Neural progenitor cell (in vitro differentiated cells): ENCODE results near the gene RCOR1. TPM values are rescaled to one million over a fixed set of nuclear protein-coding genes. Genes with fewer than 3 reads are reported as not detected.

Experiments
- DNase-seq: peaks from one replicate; pipeline ENCODE4 v3.0.0-alpha.2; 2016; ENCODE audit warnings: low spot score
- H2AFZ ChIP-seq: fragments of 200-600 bp; sonication (generic); replicated peaks from 2 replicates; pipeline ENCODE4 v1.6.1; 2016; ENCODE audit warnings: antibody characterized with exemption
- H3F3A ChIP-seq: fragments of 200-600 bp; sonication (generic); 2 replicates; pipeline ENCODE4 v1.6.1; 2016; ENCODE audit warnings: antibody characterized with exemption, low read depth
- H3K27ac ChIP-seq: fragments of 200-600 bp; sonication (generic); 2 replicates; pipeline ENCODE4 v1.5.1; 2016; ENCODE audit warnings: mild to moderate bottlenecking
- H3K27me3 ChIP-seq: fragments of 200-600 bp; sonication (generic); 2 replicates; pipeline ENCODE4 v1.6.1; 2016; ENCODE audit warnings: mild to moderate bottlenecking, moderate library complexity
- H3K36me3 ChIP-seq: fragments of 200-600 bp; sonication (generic); 2 replicates; pipeline ENCODE4 v1.5.1; 2016
- H3K4me1 ChIP-seq: fragments of 200-600 bp; sonication (generic); 2 replicates; pipeline ENCODE4 v1.6.1; 2016; ENCODE audit warnings: mixed run types
- H3K4me2 ChIP-seq: fragments of 200-600 bp; sonication (generic); 2 replicates; pipeline ENCODE4 v1.6.1; 2016
- H3K4me3 ChIP-seq: fragments of 200-600 bp; sonication (generic); 2 replicates; pipeline ENCODE4 v1.5.1; 2016
- H3K79me2 ChIP-seq: fragments of 200-600 bp; sonication (generic); 2 replicates; pipeline ENCODE4 v1.6.1; 2016; ENCODE audit warnings: low read depth
- H3K9ac ChIP-seq: fragments of 200-600 bp; sonication (generic); 2 replicates; pipeline ENCODE4 v1.6.1; 2016
- H3K9me3 ChIP-seq: fragments of 200-600 bp; sonication (generic); 2 replicates; pipeline ENCODE4 v1.5.1; 2016; ENCODE audit warnings: low read depth
- H4K20me1 ChIP-seq: fragments of 200-600 bp; sonication (generic); 2 replicates; pipeline ENCODE4 v1.6.1; 2016; ENCODE audit warnings: low read depth
- H3K27ac Mint-ChIP-seq: 3 replicates; pipeline ENCODE4 v1.8.0; 2021; ENCODE audit warnings: mixed read lengths
- H3K27me3 Mint-ChIP-seq: 2 replicates; pipeline ENCODE4 v1.8.0; 2022; ENCODE audit warnings: low read depth, mild to moderate bottlenecking, inconsistent platforms, moderate library complexity, mixed read lengths; ENCODE audit not compliant: insufficient read depth
- H3K36me3 Mint-ChIP-seq: 3 replicates; pipeline ENCODE4 v1.8.0; 2021; ENCODE audit warnings: mixed read lengths
- H3K4me1 Mint-ChIP-seq: 3 replicates; pipeline ENCODE4 v1.8.0; 2021; ENCODE audit warnings: mixed read lengths
- H3K4me3 Mint-ChIP-seq: 3 replicates; pipeline ENCODE4 v1.8.0; 2021; ENCODE audit warnings: mild to moderate bottlenecking, moderate library complexity, mixed read lengths
- H3K9me3 Mint-ChIP-seq: 3 replicates; pipeline ENCODE4 v1.8.0; 2020; ENCODE audit warnings: mixed read lengths
- EZH2 ChIP-seq: fragments of 200-600 bp; sonication (generic); IDR thresholded peaks from 2 replicates; pipeline ENCODE4 v1.6.1; 2017; ENCODE audit warnings: antibody characterized with exemption, mild to moderate bottlenecking, moderate library complexity
- EZH2phosphoT487 ChIP-seq: fragments of 200-600 bp; sonication (generic); IDR thresholded peaks from 2 replicates; pipeline ENCODE4 v1.6.1; 2017; ENCODE audit warnings: antibody characterized with exemption
- total RNA-seq: library from RNA; depleted of rRNA; stranded (reverse); fragments of >200 nt; gene quantifications from 2 replicates; pipeline ENCODE4 v1.2.3, GENCODE V29; 2015; ENCODE audit warnings: low replicate concordance
- TF ChIP-seq, protein P1 (sequence below): fragments of 200-600 bp; sonication (generic); IDR thresholded peaks from 2 replicates; pipeline ENCODE4 v1.5.1; 2017; ENCODE audit warnings: antibody characterized with exemption, mild to moderate bottlenecking

Gene RCOR1
- total RNA-seq, 1 donor from 2014 or later, result 33.7 TPM

DNA sequence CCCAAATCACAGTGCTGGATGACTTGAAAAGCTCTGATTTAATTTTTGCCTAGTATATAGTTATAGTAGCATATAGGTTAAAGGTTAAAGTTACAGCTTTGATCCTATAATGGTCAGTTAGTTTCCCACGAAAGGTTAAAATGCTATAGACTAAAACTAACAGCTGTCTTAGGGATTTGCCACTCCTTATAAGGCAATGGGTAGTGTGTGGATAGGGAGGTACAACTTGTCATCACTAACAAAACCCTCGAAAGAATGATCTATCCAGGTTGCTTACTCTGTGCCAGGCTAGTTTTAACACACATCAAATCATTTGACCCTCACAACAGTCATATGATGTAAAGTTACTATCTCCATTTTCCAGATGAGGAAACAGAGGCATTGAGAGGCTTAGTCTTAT lies 11.7 kb downstream of the RCOR1 start:
- H2AFZ ChIP-seq, result no peak overlapping the region
- no peaks in the 10 kb centered on the region for H3K27me3 ChIP-seq
- no peak for DNase-seq
- H3F3A ChIP-seq, result no peaks in the 10 kb centered on the region
- H3K27ac ChIP-seq, result no peak overlapping the region
- TF ChIP-seq, protein P1, sequence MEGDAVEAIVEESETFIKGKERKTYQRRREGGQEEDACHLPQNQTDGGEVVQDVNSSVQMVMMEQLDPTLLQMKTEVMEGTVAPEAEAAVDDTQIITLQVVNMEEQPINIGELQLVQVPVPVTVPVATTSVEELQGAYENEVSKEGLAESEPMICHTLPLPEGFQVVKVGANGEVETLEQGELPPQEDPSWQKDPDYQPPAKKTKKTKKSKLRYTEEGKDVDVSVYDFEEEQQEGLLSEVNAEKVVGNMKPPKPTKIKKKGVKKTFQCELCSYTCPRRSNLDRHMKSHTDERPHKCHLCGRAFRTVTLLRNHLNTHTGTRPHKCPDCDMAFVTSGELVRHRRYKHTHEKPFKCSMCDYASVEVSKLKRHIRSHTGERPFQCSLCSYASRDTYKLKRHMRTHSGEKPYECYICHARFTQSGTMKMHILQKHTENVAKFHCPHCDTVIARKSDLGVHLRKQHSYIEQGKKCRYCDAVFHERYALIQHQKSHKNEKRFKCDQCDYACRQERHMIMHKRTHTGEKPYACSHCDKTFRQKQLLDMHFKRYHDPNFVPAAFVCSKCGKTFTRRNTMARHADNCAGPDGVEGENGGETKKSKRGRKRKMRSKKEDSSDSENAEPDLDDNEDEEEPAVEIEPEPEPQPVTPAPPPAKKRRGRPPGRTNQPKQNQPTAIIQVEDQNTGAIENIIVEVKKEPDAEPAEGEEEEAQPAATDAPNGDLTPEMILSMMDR, result no peak
- TF ChIP-seq EZH2phosphoT487, result no peak
- TF ChIP-seq EZH2, result no peak
- no peak overlapping the region for H3K4me2 ChIP-seq
- no peak overlapping the region for H3K4me3 ChIP-seq
- no peak overlapping the region for H3K9ac ChIP-seq
- no peak overlapping the region for H3K4me3 Mint-ChIP-seq
- H3K27ac Mint-ChIP-seq, result no peak overlapping the region
- H3K9me3 ChIP-seq, result no peaks in the 10 kb centered on the region
- H3K36me3 Mint-ChIP-seq, result peaks cover 10% of the 10 kb centered on the region
- H3K36me3 ChIP-seq, result no peaks in the 10 kb centered on the region
- H3K27me3 Mint-ChIP-seq, result no peaks in the 10 kb centered on the region
- H3K4me1 ChIP-seq, result no peaks in the 10 kb centered on the region
- peaks cover 82% of the 10 kb centered on the region for H4K20me1 ChIP-seq
- H3K79me2 ChIP-seq, result peaks cover 100% of the 10 kb centered on the region
- peaks cover 7% of the 10 kb centered on the region for H3K4me1 Mint-ChIP-seq
- no peaks in the 10 kb centered on the region for H3K9me3 Mint-ChIP-seq

DNA sequence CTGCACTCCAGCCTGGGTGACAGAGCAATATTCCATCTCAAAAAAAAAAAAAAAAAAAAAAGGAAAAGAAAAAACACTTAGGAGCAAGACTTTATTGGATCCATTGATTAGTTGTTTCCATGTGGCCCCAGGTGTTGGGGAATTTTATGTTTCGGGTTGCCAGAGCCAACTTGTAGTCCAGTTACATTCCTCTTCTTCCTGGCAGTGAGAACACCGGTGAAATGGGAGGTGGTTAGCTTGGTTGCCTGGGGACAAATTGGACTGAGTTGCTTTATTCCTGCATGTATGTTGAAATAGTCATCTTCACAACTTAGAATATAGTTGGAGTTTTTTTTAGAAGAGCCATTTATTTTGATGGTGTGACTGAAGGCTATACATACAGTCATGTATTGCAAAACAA lies 12.6 kb downstream of the RCOR1 start:
- TF ChIP-seq EZH2phosphoT487, result no peak
- TF ChIP-seq, protein P1, result no peak
- no peak for TF ChIP-seq EZH2
- Mint-ChIP-seq H3K4me3 (no peak overlapping the region), H3K27me3 (peaks cover 3% of the 10 kb centered on the region), H3K36me3 (peaks cover 8% of the 10 kb centered on the region), H3K9me3 (no peaks in the 10 kb centered on the region), H3K4me1 (peaks cover 7% of the 10 kb centered on the region), H3K27ac (no peak overlapping the region)
- Histone ChIP-seq H3K4me1 (no peaks in the 10 kb centered on the region), H3K9me3 (no peaks in the 10 kb centered on the region), H3K4me2 (no peak overlapping the region), H3K36me3 (no peaks in the 10 kb centered on the region), H3F3A (no peaks in the 10 kb centered on the region), H3K27ac (no peak overlapping the region), H3K79me2 (peaks cover 100% of the 10 kb centered on the region), H3K9ac (no peak overlapping the region), H2AFZ (no peak overlapping the region), H3K4me3 (no peak overlapping the region), H4K20me1 (peaks cover 82% of the 10 kb centered on the region), H3K27me3 (no peaks in the 10 kb centered on the region)
- no peak for DNase-seq

DNA sequence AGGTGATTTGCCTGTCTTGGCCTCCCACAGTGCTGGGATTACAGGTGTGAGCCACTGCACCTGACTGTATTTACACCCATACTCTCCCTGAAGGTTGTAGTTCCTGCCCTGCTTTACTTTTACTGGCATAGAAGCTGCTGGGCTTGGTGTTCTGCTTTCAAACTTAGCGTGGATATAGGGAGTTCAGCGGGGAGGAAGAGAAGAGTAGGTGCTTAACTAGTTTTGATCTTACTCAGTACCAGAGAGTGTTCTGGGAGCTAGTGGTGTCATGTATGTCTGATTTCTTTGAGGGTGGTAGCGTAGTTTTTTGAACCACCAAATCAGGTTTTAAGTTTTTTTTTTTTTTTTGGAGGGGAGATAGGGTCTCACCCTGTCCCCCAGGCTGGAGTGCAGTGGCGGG lies 13.8 kb downstream of the RCOR1 start:
- no peaks in the 10 kb centered on the region for H3K27me3 ChIP-seq
- TF ChIP-seq EZH2 (no peak), EZH2phosphoT487 (no peak)
- TF ChIP-seq, protein P1, result no peak
- H3K27me3 Mint-ChIP-seq, result peaks cover 3% of the 10 kb centered on the region
- no peak overlapping the region for H3K9ac ChIP-seq
- no peaks in the 10 kb centered on the region for H3F3A ChIP-seq
- peaks cover 100% of the 10 kb centered on the region for H3K79me2 ChIP-seq
- no peaks in the 10 kb centered on the region for H3K36me3 ChIP-seq
- H3K27ac Mint-ChIP-seq, result no peak overlapping the region
- no peaks in the 10 kb centered on the region for H3K9me3 Mint-ChIP-seq
- peaks cover 72% of the 10 kb centered on the region for H4K20me1 ChIP-seq
- H3K4me1 Mint-ChIP-seq, result peaks cover 7% of the 10 kb centered on the region
- no peak overlapping the region for H3K4me3 Mint-ChIP-seq
- no peak overlapping the region for H3K4me3 ChIP-seq
- no peak overlapping the region for H2AFZ ChIP-seq
- no peak overlapping the region for H3K27ac ChIP-seq
- H3K9me3 ChIP-seq, result no peaks in the 10 kb centered on the region
- H3K4me2 ChIP-seq, result no peak overlapping the region
- H3K4me1 ChIP-seq, result no peaks in the 10 kb centered on the region
- H3K36me3 Mint-ChIP-seq, result peaks cover 11% of the 10 kb centered on the region
- no peak for DNase-seq

DNA sequence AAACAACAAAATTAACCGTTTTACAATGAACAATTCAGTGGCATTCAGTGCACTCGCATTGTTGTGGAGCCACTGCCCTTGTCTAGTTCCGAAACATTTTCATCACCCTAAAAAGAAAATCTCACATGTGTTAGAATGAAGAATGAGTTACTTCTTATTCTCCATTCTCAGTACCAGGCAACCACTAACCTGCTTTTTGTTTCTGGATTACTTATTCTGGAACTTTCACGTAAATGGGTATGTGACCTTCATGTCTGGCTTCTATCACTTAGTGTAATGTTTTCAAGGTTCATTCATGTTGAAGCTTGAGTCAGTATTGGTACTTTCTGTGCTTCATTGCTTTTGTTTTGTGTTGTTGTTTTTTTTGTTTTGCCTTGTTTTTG lies 15.6 kb downstream of the RCOR1 start:
- Histone ChIP-seq H3K4me2 (no peak overlapping the region), H3K36me3 (no peaks in the 10 kb centered on the region), H3K79me2 (peaks cover 100% of the 10 kb centered on the region), H3K27ac (no peak overlapping the region), H3K4me1 (no peaks in the 10 kb centered on the region), H2AFZ (no peak overlapping the region), H3K4me3 (no peak overlapping the region), H3K9ac (no peak overlapping the region), H3K9me3 (no peaks in the 10 kb centered on the region), H3F3A (no peaks in the 10 kb centered on the region), H3K27me3 (no peaks in the 10 kb centered on the region), H4K20me1 (peaks cover 60% of the 10 kb centered on the region)
- H3K9me3 Mint-ChIP-seq, result peaks cover 6% of the 10 kb centered on the region
- no peak overlapping the region for H3K4me3 Mint-ChIP-seq
- TF ChIP-seq EZH2, result no peak
- no peak for TF ChIP-seq EZH2phosphoT487
- TF ChIP-seq, protein P1, result no peak
- H3K27ac Mint-ChIP-seq, result no peak overlapping the region
- peaks cover 12% of the 10 kb centered on the region for H3K36me3 Mint-ChIP-seq
- H3K27me3 Mint-ChIP-seq, result peaks cover 3% of the 10 kb centered on the region
- peaks cover 5% of the 10 kb centered on the region for H3K4me1 Mint-ChIP-seq
- DNase-seq, result no peak
